Esophagus muscularis mucosa (tissue), 4 donors: ENCODE data around the gene TM4SF1. TPM values are rescaled to one million over a fixed set of nuclear protein-coding genes. Genes with fewer than 3 reads are reported as not detected.

Experiments used
- DNase-seq: peaks from one replicate; pipeline ENCODE4 v3.0.0-alpha.2; 2017; ENCODE audit errors: extremely low spot score
- H3K27ac ChIP-seq, 4 donors: fragments of 200-600 bp; sonication (generic); replicated peaks in 1 of 4; 1 replicate in 3 of 4; 2 replicates in 1 of 4; pipeline ENCODE4 v1.5.1; 2016 to 2019; ENCODE audit warnings: mild to moderate bottlenecking in 1 of 4
- H3K27me3 ChIP-seq, 4 donors: fragments of 200-600 bp; sonication (generic); one replicate each; pipeline versions ENCODE4 v1.5.1 to v1.6.0; 2016 to 2019
- H3K36me3 ChIP-seq, 4 donors: fragments of 200-600 bp; sonication (generic); one replicate each; pipeline ENCODE4 v1.5.1; 2016 to 2019
- H3K4me1 ChIP-seq, 4 donors: fragments of 200-600 bp; sonication (generic); one replicate each; pipeline ENCODE4 v1.5.1; 2016 to 2019
- H3K4me3 ChIP-seq, 4 donors: fragments of 200-600 bp; sonication (generic); 1 replicate in 2 of 4; 2 replicates in 2 of 4; pipeline ENCODE4 v1.5.1; 2016 to 2019; ENCODE audit warnings: mild to moderate bottlenecking in 4 of 4, moderate library complexity in 1 of 4
- H3K9me3 ChIP-seq, 4 donors: fragments of 200-600 bp; sonication (generic); 1 replicate in 3 of 4; 2 replicates in 1 of 4; pipeline ENCODE4 v1.5.1; 2016 to 2019
- EP300 ChIP-seq: sonication (generic); formaldehyde crosslinking; IDR thresholded peaks from one replicate; pipeline ENCODE4 v1.6.1; 2017; ENCODE audit warnings: antibody characterized with exemption
- POLR2A ChIP-seq: fragments of 450-650 bp; IDR thresholded peaks from one replicate; pipeline ENCODE4 v1.6.1; 2017; ENCODE audit warnings: antibody characterized with exemption, moderate library complexity, mild to moderate bottlenecking, low read depth
- POLR2AphosphoS5 ChIP-seq, 2 donors: sonication (generic); formaldehyde crosslinking; IDR thresholded peaks; one replicate each; pipeline ENCODE4 v1.6.1; 2017; ENCODE audit warnings: antibody characterized with exemption in 2 of 2
- WGBS: methylation state at CpG from one replicate; pipeline ENCODE4 v1.1.5; 2018; 5-methylcytosine and 5-hydroxymethylcytosine counted together
- intact Hi-C: fragments of 100-400 bp; cut with DNase I; formaldehyde crosslinking; loops from one replicate; pipeline ENCODE4 v1.15.1; 2023
- total RNA-seq, 4 donors: library from RNA; depleted of rRNA; stranded (reverse); fragments of >200 nt; gene quantifications; one replicate each; pipeline versions ENCODE4 v1.1.0 to v1.2.1, GENCODE V29; 2016
- TF ChIP-seq, protein P1 (sequence below), 3 experiments: fragments of 200-600 bp in 2 of 3; fragments of 450-650 bp in 1 of 3; sonication (generic) in 2 of 3; IDR thresholded peaks; one replicate each; pipeline ENCODE4 v1.5.1; 2017 to 2019; ENCODE audit warnings: antibody characterized with exemption in 3 of 3, mild to moderate bottlenecking in 2 of 3, moderate library complexity in 1 of 3

The TM4SF1 gene
- total RNA-seq, 4 donors from 2014 or later: 28.7 to 151 (median 77.7) TPM

DNA sequence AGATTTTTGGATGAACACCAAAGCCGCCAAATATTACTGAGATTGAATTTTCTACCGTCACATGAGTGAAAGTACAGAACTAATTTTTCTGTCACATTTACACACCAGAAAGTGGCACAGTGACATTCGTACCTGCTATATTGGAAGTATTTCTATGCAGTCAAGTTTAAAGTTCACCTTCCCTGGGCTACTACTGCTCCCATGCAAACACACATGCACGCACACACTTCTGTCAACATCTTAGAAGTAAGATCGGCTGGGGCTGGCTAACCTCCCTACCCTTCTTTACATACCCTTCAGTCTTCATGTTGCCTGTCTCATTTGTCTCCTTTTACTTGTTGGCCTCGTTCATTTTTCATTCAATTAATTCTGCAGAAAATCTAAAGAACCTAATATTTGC lies 19.0 kb upstream of the TM4SF1 start:
- H3K9me3 ChIP-seq: no peaks in the 10 kb centered on the region
- no peak overlapping the region for H3K4me3 ChIP-seq
- H3K36me3 ChIP-seq: no peaks in the 10 kb centered on the region
- no peak for DNase-seq
- 92% methylated on average over 6 of the region's 6 CpGs for WGBS
- no peaks in the 10 kb centered on the region for H3K27me3 ChIP-seq
- no peak for TF ChIP-seq EP300
- no peak for TF ChIP-seq POLR2A
- TF ChIP-seq POLR2AphosphoS5 (IDR thresholded peaks at IDR 0.05): no peak
- TF ChIP-seq, protein P1, sequence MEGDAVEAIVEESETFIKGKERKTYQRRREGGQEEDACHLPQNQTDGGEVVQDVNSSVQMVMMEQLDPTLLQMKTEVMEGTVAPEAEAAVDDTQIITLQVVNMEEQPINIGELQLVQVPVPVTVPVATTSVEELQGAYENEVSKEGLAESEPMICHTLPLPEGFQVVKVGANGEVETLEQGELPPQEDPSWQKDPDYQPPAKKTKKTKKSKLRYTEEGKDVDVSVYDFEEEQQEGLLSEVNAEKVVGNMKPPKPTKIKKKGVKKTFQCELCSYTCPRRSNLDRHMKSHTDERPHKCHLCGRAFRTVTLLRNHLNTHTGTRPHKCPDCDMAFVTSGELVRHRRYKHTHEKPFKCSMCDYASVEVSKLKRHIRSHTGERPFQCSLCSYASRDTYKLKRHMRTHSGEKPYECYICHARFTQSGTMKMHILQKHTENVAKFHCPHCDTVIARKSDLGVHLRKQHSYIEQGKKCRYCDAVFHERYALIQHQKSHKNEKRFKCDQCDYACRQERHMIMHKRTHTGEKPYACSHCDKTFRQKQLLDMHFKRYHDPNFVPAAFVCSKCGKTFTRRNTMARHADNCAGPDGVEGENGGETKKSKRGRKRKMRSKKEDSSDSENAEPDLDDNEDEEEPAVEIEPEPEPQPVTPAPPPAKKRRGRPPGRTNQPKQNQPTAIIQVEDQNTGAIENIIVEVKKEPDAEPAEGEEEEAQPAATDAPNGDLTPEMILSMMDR (IDR thresholded peaks at IDR 0.05): no peak
- H3K4me1 ChIP-seq: peaks cover 0 to 7% (median 0%) of the 10 kb centered on the region in 4 donors
- intact Hi-C loops: no loop called here
- H3K27ac ChIP-seq: no peak overlapping the region

DNA sequence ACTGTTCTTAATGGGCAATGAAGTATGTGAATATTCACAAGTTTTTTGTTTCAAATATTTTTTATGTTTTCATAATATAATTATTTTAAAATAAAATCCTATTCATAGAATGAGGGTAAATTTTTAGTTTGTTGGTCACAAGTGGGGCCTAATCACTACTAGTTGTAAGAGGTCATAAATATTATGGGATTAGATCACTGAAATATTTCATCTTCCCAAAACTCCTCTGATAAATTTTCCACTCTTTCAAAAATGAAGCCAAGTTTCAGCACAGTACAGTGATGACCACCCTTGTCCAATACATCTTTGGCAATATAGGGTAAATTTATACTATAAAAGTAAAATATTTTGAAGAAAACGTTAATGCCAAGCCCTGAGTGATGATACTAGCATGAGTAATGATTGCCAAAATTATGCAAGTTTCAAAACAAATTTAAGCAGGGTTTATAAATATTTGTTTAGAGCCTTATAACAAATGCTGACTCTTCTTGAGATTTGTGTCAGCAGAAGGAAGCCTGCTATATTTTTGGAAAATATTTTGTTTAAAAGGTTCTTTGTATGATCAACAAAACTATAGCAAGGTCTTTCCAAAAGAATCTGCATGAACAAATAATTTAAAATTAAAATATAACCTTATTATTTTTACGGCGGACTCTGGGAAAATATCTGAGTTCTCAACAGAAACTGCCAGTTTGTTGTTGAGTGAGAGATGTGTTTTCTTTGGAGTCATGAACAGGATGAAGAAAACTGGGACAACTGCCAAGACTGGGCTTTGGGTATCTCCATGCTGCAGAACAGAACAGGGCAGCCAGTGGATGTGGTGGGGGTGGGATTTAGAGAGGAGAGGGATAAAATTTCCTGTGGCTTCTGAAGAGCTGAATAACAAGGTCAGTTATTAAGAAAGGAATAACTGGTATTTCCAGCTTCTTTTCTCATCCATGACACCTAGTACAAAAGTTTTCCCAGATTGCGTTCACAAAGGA lies 17.9 kb upstream of the TM4SF1 start:
- DNase-seq: no peak
- intact Hi-C loops: no loop called here
- no peaks in the 10 kb centered on the region for H3K27me3 ChIP-seq

DNA sequence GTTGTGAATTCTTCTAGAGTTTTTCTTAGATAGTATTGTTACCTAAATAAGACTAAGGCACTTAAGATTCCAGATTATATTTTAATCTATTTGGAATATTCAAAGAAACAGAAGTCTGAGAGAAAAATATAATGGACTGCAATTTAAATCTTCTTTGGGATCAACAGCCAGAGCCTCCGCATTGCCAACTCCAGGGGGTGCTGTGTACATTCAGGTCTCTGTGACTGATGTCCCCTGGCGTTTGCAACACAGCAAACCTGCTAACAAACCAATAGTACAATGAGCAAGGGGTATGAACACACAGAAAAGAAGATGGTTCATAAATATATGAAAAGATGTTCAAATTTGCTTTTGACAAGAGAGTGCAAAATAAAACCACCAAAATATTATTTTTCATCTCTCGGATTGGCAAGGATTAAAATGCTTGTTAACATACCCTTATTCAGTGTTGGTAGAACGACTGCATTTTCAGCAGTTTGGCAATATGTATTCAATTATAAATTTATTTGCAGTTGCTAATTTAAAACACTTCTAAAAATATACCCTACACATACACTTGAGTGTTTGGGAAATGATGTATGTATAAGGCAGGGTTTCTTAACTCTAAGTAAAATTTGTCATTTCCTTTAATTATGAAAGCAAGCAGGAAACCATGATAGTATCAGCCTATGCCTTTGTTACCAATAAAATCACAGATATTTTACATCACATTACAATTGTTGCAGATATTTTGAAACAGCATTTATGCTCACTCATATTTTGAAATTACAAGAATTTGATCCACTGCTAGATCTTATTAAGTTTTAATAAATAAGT lies 16.1 kb upstream of the TM4SF1 start:
- WGBS: 43% methylated on average over 4 of the region's 4 CpGs

More for the DNA sequence above, 17.9 kb upstream of the TM4SF1 start:
- TF ChIP-seq, protein P1 (IDR thresholded peaks at IDR 0.05): no peak
- TF ChIP-seq POLR2A: no peak
- TF ChIP-seq EP300: no peak
- no peak for TF ChIP-seq POLR2AphosphoS5 (IDR thresholded peaks at IDR 0.05)
- no peak overlapping the region for H3K27ac ChIP-seq
- H3K4me3 ChIP-seq: no peak overlapping the region
- WGBS: 60% methylated on average over 4 of the region's 4 CpGs
- H3K9me3 ChIP-seq: no peaks in the 10 kb centered on the region
- no peaks in the 10 kb centered on the region for H3K36me3 ChIP-seq
- H3K4me1 ChIP-seq: peaks cover 0 to 7% (median 0%) of the 10 kb centered on the region in 4 donors

DNA sequence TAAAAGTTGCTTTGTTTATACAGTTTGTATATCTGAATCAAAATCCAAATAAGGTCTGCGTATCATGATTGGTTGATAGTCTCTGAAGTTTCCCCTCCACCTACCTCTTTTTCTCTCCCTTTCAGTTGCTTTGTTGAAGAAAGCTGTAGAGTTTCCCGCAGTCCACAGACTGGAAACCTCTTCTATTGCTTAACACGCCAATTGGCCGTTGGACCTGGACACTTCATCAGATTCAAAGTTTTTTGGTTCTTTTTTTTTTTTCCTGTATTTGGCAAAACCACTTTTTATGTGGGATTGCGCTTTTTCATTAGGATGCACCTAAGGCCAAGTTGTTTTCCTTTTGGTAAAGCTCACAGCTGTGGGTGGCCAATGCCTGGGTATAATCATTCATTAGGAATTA lies 14.5 kb upstream of the TM4SF1 start:
- Histone ChIP-seq H3K4me3 (no peak overlapping the region), H3K36me3 (no peaks in the 10 kb centered on the region), H3K27ac (no peak overlapping the region), H3K27me3 (no peaks in the 10 kb centered on the region), H3K4me1 (peaks cover 5 to 16% (median 10%) of the 10 kb centered on the region in 4 donors), H3K9me3 (no peaks in the 10 kb centered on the region)
- WGBS: 68% methylated on average over 5 of the region's 5 CpGs
- intact Hi-C loops: loop anchor here (2.0 kb wide), 1 partner anchor 89 kb away; no protein-coding TSS in a partner anchor
- TF ChIP-seq POLR2A (no peak), POLR2AphosphoS5 (IDR thresholded peaks at IDR 0.05) (no peak), EP300 (no peak)
- TF ChIP-seq, protein P1 (IDR thresholded peaks at IDR 0.05): no peak
- no peak for DNase-seq

More for the DNA sequence above, 16.1 kb upstream of the TM4SF1 start:
- TF ChIP-seq, protein P1 (IDR thresholded peaks at IDR 0.05): peak; percentile 66 to 77 (median 67)
- TF ChIP-seq POLR2AphosphoS5 (IDR thresholded peaks at IDR 0.05): no peak
- Histone ChIP-seq H3K36me3 (no peaks in the 10 kb centered on the region), H3K4me1 (peaks cover 0 to 7% (median 0%) of the 10 kb centered on the region in 4 donors), H3K27ac (no peak overlapping the region), H3K4me3 (no peak overlapping the region), H3K9me3 (no peaks in the 10 kb centered on the region), H3K27me3 (no peaks in the 10 kb centered on the region)
- intact Hi-C loops: loop anchor here (2.0 kb wide), 1 partner anchor 87 kb away; no protein-coding TSS in a partner anchor
- no peak for DNase-seq
